Osteoblast (primary cell): Measurements from ENCODE around the gene TEX28. TPM values are rescaled to one million over a fixed set of nuclear protein-coding genes. Genes with fewer than 3 reads are reported as not detected.

Experiments
- DNase-seq: peaks from one replicate; pipeline ENCODE4 v3.0.0; 2011; ENCODE audit warnings: low spot score, mixed read lengths; ENCODE audit not compliant: insufficient read length; ENCODE audit errors: missing footprints
- H2AFZ ChIP-seq: 2 replicates; pipeline ENCODE4 v1.6.0; 2011; ENCODE audit warnings: mild to moderate bottlenecking, low read length
- H3K27ac ChIP-seq: 2 replicates; pipeline ENCODE4 v1.5.1; 2011; ENCODE audit warnings: mild to moderate bottlenecking, low read depth, low read length, moderate library complexity
- H3K27me3 ChIP-seq: 2 replicates; pipeline ENCODE4 v1.6.0; 2012; ENCODE audit warnings: mild to moderate bottlenecking, control low read depth, inconsistent platforms, low read length, moderate library complexity; ENCODE audit not compliant: insufficient read depth
- H3K36me3 ChIP-seq: 2 replicates; pipeline ENCODE4 v1.5.1; 2011; ENCODE audit warnings: mild to moderate bottlenecking, low read length, control low read depth, moderate library complexity; ENCODE audit not compliant: insufficient read depth
- H3K4me1 ChIP-seq: 2 replicates; pipeline ENCODE4 v1.5.1; 2011; ENCODE audit warnings: mild to moderate bottlenecking, low read length, control low read depth, moderate library complexity; ENCODE audit not compliant: insufficient read depth
- H3K4me2 ChIP-seq: 2 replicates; pipeline ENCODE4 v1.6.0; 2011; ENCODE audit warnings: mild to moderate bottlenecking, low read length; ENCODE audit not compliant: insufficient read depth
- H3K4me3 ChIP-seq: fragments of 200-600 bp; sonication (generic); 3 replicates; pipeline ENCODE4 v1.5.1; 2012; ENCODE audit warnings: mild to moderate bottlenecking, low read length, inconsistent platforms; ENCODE audit not compliant: insufficient read depth
- H3K79me2 ChIP-seq: 2 replicates; pipeline ENCODE4 v1.6.0; 2012; ENCODE audit warnings: mild to moderate bottlenecking, low read length, control low read depth, inconsistent platforms; ENCODE audit not compliant: insufficient read depth
- H3K9me3 ChIP-seq: 2 replicates; pipeline ENCODE4 v1.5.1; 2011; ENCODE audit warnings: low read depth, low read length, control low read depth
- H4K20me1 ChIP-seq: 2 replicates; pipeline ENCODE4 v1.6.0; 2012; ENCODE audit warnings: mild to moderate bottlenecking, low read length, control low read depth; ENCODE audit not compliant: insufficient read depth
- CTCF ChIP-seq: IDR thresholded peaks from 2 replicates; pipeline ENCODE4 v1.5.1; 2011; ENCODE audit warnings: mild to moderate bottlenecking, low read depth, low read length, moderate library complexity; ENCODE audit errors: extremely low read depth
- total RNA-seq: library from RNA; depleted of rRNA; stranded (reverse); fragments of >200 nt; gene quantifications from 2 replicates; pipeline ENCODE4 v1.2.3, GENCODE V29; 2012

The TEX28 gene
- total RNA-seq, 1 donor: not detected

DNA sequence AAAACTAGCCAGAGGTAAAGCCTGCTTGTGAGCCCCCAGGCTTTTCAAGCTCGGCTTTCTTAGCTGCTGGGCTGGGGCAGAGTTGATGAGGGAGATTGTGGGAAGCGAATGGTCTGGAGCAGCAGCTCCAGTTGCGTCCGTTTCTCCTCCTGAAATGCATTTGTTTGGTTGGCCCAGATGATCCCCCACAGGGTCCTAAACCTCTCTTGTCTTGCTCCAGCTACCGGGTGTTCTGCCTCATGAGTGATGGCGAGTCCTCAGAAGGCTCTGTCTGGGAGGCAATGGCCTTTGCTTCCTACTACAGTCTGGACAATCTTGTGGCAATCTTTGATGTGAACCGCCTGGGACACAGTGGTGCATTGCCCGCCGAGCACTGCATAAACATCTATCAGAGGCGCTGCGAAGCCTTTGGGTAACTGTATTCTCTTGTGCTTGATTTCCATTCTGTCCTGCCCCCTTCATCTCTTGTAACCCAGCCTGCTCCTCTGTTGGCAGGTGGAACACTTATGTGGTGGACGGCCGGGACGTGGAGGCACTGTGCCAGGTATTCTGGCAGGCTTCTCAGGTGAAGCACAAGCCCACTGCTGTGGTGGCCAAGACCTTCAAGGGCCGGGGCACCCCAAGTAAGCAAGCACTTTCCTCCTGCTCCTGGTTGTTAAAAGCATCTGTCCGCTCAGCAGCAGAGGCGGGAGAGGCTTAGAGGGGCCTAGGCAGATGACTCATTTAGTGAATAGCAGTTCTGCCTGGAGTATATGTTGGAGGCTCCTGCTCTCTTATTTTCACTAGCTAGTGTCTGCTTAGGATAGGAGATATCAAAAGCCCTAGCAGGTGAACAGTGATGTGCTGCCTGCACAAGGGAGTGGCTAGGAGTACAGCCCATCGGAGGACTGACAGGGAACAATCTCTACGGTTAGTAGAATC, 16.0 kb upstream of the TEX28 start:
- Histone ChIP-seq H3K9me3 (no peaks in the 10 kb centered on the region), H3K4me1 (no peaks in the 10 kb centered on the region), H3K27ac (no peak overlapping the region), H3K4me3 (no peak overlapping the region), H3K36me3 (no peaks in the 10 kb centered on the region), H2AFZ (no peak overlapping the region), H3K4me2 (no peak overlapping the region), H3K79me2 (no peaks in the 10 kb centered on the region), H4K20me1 (no peaks in the 10 kb centered on the region), H3K27me3 (peaks cover 16% of the 10 kb centered on the region)
- no peak for TF ChIP-seq CTCF
- DNase-seq: peak; percentile 59

DNA sequence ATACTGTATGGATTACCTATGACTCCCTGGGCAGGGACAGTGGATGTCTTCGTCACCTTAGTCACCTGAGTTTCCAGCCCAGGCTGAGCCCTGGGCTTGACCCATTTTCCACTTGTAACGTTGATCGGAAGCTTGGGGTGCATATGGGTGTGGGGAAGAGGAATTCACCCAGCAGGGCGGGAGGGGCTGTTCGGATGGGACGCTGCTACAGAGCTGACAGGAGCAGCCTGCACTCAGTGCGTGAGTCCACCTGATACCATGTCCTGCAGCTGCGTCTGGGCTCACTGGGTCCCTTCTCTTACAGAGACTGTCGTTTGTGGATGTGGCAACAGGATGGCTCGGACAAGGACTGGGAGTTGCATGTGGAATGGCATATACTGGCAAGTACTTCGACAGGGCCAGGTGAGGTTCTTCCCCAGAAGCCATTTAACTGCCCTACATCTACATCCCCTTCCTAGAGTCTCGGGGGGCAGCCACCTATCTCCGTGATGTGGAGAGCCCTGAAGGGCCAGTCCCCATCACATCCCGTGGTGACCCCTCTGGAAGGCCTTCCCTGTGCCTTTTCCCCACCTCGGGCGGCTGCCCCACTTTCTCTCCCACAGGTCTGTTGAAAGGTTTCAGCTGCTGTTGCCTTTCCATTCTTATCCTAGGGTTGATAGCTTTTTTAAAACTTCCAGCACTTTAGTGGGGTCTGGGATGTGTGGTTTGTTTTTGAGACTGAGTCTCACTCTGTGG, 14.3 kb upstream of the TEX28 start:
- no peaks in the 10 kb centered on the region for H3K4me1 ChIP-seq
- no peak for TF ChIP-seq CTCF
- H3K27me3 ChIP-seq: peaks cover 16% of the 10 kb centered on the region
- no peaks in the 10 kb centered on the region for H3K9me3 ChIP-seq
- no peaks in the 10 kb centered on the region for H3K79me2 ChIP-seq
- H3K4me2 ChIP-seq: no peak overlapping the region
- DNase-seq: peak; percentile 61
- no peak overlapping the region for H2AFZ ChIP-seq
- H3K4me3 ChIP-seq: no peak overlapping the region
- no peaks in the 10 kb centered on the region for H4K20me1 ChIP-seq
- no peaks in the 10 kb centered on the region for H3K36me3 ChIP-seq
- H3K27ac ChIP-seq: no peak overlapping the region

GRCh38 chrX:154308108-154308946, 13.4 kb upstream of the TEX28 start:
- no peaks in the 10 kb centered on the region for H3K9me3 ChIP-seq
- peak; percentile 76 for TF ChIP-seq CTCF
- H3K27me3 ChIP-seq: peaks cover 16% of the 10 kb centered on the region
- no peaks in the 10 kb centered on the region for H4K20me1 ChIP-seq
- no peak overlapping the region for H3K27ac ChIP-seq
- H3K79me2 ChIP-seq: no peaks in the 10 kb centered on the region
- no peak overlapping the region for H2AFZ ChIP-seq
- H3K4me2 ChIP-seq: no peak overlapping the region
- no peaks in the 10 kb centered on the region for H3K36me3 ChIP-seq
- no peaks in the 10 kb centered on the region for H3K4me1 ChIP-seq
- no peak overlapping the region for H3K4me3 ChIP-seq
- peak; percentile 87 for DNase-seq
